Measurements from ENCODE around the gene CUL4A. TPM values are rescaled to one million over a fixed set of nuclear protein-coding genes. Genes with fewer than 3 reads are reported as not detected.
"Not testable (repeated sequence)": the region's sequence is repeated elsewhere in the genome, so short reads cannot be mapped to it uniquely, and the experiment has no call there.

Gene CUL4A
- polyA plus RNA-seq, 6 donors from 2014 or later = 28.9 to 43.7 (median 36.8) TPM

- not testable (repeated sequence) for ATAC-seq (ENCODE audit: low read depth in 2 of 2); H3K9me3 Mint-ChIP-seq
- peaks cover 18 to 32% of the 10 kb centered on the region in 2 donors for H3K36me3 Mint-ChIP-seq
Observed at GRCh38 chr13:113241623-113242022, 32.2 kb downstream of the CUL4A start.

GRCh38 chr13:113243847-113244246, 34.4 kb downstream of the CUL4A start:
- no peak for ATAC-seq (ENCODE audit: low read depth in 2 of 2)
- peaks cover 25 to 35% of the 10 kb centered on the region in 2 donors for H3K36me3 Mint-ChIP-seq

More at GRCh38 chr13:113241623-113242022, 32.2 kb downstream of the CUL4A start:
- not testable (repeated sequence) for H3K4me1 Mint-ChIP-seq, H3K27me3 Mint-ChIP-seq, DNase-seq, H3K4me3 Mint-ChIP-seq
- peak overlapping the region in 1 of 6 donors; percentile 19 for H3K27ac Mint-ChIP-seq

GRCh38 chr13:113245849-113246796, 36.7 kb downstream of the CUL4A start:
- Mint-ChIP-seq H3K36me3 (peaks cover 37 to 38% of the 10 kb centered on the region in 2 donors), H3K27me3 (no peaks in the 10 kb centered on the region), H3K9me3 (no peaks in the 10 kb centered on the region), H3K4me1 (no peaks in the 10 kb centered on the region), H3K4me3 (no peak overlapping the region), H3K27ac (no peak overlapping the region)
- ATAC-seq (ENCODE audit: low read depth in 2 of 2) (no peak), DNase-seq (no peak)

More at GRCh38 chr13:113243847-113244246, 34.4 kb downstream of the CUL4A start:
- no peak for DNase-seq
- H3K27ac Mint-ChIP-seq = no peak overlapping the region
- H3K9me3 Mint-ChIP-seq = no peaks in the 10 kb centered on the region
- no peaks in the 10 kb centered on the region for H3K4me1 Mint-ChIP-seq
- H3K4me3 Mint-ChIP-seq = no peak overlapping the region
- no peaks in the 10 kb centered on the region for H3K27me3 Mint-ChIP-seq

GRCh38 chr13:113252516-113253095, 43.2 kb downstream of the CUL4A start:
- peaks cover 0 to 6% (median 2%) of the 10 kb centered on the region in 3 donors for H3K4me1 Mint-ChIP-seq
- H3K9me3 Mint-ChIP-seq = no peaks in the 10 kb centered on the region
- peak overlapping the region in 1 of 6 donors; percentile 60 for H3K27ac Mint-ChIP-seq
- no peak for ATAC-seq (ENCODE audit: low read depth in 2 of 2)
- no peak overlapping the region for H3K4me3 Mint-ChIP-seq
- peaks cover 30 to 38% of the 10 kb centered on the region in 2 donors for H3K36me3 Mint-ChIP-seq
- H3K27me3 Mint-ChIP-seq = no peaks in the 10 kb centered on the region
- DNase-seq = no peak

GRCh38 chr13:113257908-113258307, 48.5 kb downstream of the CUL4A start:
- not testable (repeated sequence) for DNase-seq; H3K9me3 Mint-ChIP-seq; H3K4me1 Mint-ChIP-seq; ATAC-seq (ENCODE audit: low read depth in 2 of 2); H3K27ac Mint-ChIP-seq; H3K27me3 Mint-ChIP-seq
- peaks cover 11 to 38% of the 10 kb centered on the region in 2 donors for H3K36me3 Mint-ChIP-seq
- H3K4me3 Mint-ChIP-seq = peak overlapping the region in 1 of 8 donors; percentile 35

GRCh38 chr13:113258321-113259054, 49.1 kb downstream of the CUL4A start:
- H3K36me3 Mint-ChIP-seq = peaks cover 11 to 41% of the 10 kb centered on the region in 2 donors
- peaks cover 0 to 8% (median 0%) of the 10 kb centered on the region in 7 donors for H3K9me3 Mint-ChIP-seq
- ATAC-seq (ENCODE audit: low read depth in 2 of 2) (no peak), DNase-seq (no peak)
- H3K27me3 Mint-ChIP-seq = no peaks in the 10 kb centered on the region
- no peaks in the 10 kb centered on the region for H3K4me1 Mint-ChIP-seq
- H3K27ac Mint-ChIP-seq = peak overlapping the region in 1 of 6 donors; percentile 44
- H3K4me3 Mint-ChIP-seq = no peak overlapping the region

- DNase-seq = no peak
- no peak overlapping the region for H3K27ac Mint-ChIP-seq
- H3K4me3 Mint-ChIP-seq = no peak overlapping the region
- no peaks in the 10 kb centered on the region for H3K27me3 Mint-ChIP-seq
- H3K4me1 Mint-ChIP-seq = no peaks in the 10 kb centered on the region
- ATAC-seq (ENCODE audit: low read depth in 2 of 2) = no peak
- peaks cover 11 to 38% of the 10 kb centered on the region in 2 donors for H3K36me3 Mint-ChIP-seq
- peaks cover 0 to 8% (median 0%) of the 10 kb centered on the region in 7 donors for H3K9me3 Mint-ChIP-seq
Observed at GRCh38 chr13:113260996-113261395, 51.6 kb downstream of the CUL4A start.

- DNase-seq; H3K9me3 Mint-ChIP-seq; H3K27me3 Mint-ChIP-seq; H3K4me1 Mint-ChIP-seq; H3K27ac Mint-ChIP-seq; H3K4me3 Mint-ChIP-seq; ATAC-seq (ENCODE audit: low read depth in 2 of 2): not testable (repeated sequence)
- peaks cover 9 to 25% of the 10 kb centered on the region in 2 donors for H3K36me3 Mint-ChIP-seq
Observed at GRCh38 chr13:113263016-113263415, 53.6 kb downstream of the CUL4A start.

GRCh38 chr13:113267642-113268405, 58.4 kb downstream of the CUL4A start:
- Mint-ChIP-seq H3K27me3 (no peaks in the 10 kb centered on the region), H3K36me3 (peaks cover 0 to 12% of the 10 kb centered on the region in 2 donors), H3K27ac (peak overlapping the region in 3 of 6 donors; percentile 29 to 84 (median 44)), H3K9me3 (no peaks in the 10 kb centered on the region), H3K4me1 (peaks cover 0 to 10% (median 6%) of the 10 kb centered on the region in 3 donors), H3K4me3 (no peak overlapping the region)
- DNase-seq = no peak
- ATAC-seq (ENCODE audit: low read depth in 2 of 2) = no peak

GRCh38 chr13:113272031-113272430, 62.6 kb downstream of the CUL4A start:
- H3K4me3 Mint-ChIP-seq = no peak overlapping the region
- H3K4me1 Mint-ChIP-seq = peaks cover 4 to 10% (median 6%) of the 10 kb centered on the region in 3 donors
- no peak overlapping the region for H3K27ac Mint-ChIP-seq
- no peaks in the 10 kb centered on the region for H3K9me3 Mint-ChIP-seq
- H3K36me3 Mint-ChIP-seq = no peaks in the 10 kb centered on the region
- ATAC-seq (ENCODE audit: low read depth in 2 of 2) (no peak), DNase-seq (no peak)
- peaks cover 2 to 14% (median 5%) of the 10 kb centered on the region in 3 donors for H3K27me3 Mint-ChIP-seq

- Mint-ChIP-seq H3K4me1 (peaks cover 2 to 4% (median 4%) of the 10 kb centered on the region in 3 donors), H3K27me3 (peaks cover 4 to 14% (median 5%) of the 10 kb centered on the region in 3 donors), H3K9me3 (no peaks in the 10 kb centered on the region), H3K27ac (peak overlapping the region in 1 of 6 donors; percentile 52), H3K4me3 (no peak overlapping the region), H3K36me3 (no peaks in the 10 kb centered on the region)
- DNase-seq (no peak), ATAC-seq (ENCODE audit: low read depth in 2 of 2) (no peak)
Observed at GRCh38 chr13:113272701-113273181, 63.3 kb downstream of the CUL4A start.

GRCh38 chr13:113273321-113273720, 63.9 kb downstream of the CUL4A start:
- H3K4me3 Mint-ChIP-seq = no peak overlapping the region
- peak overlapping the region in 1 of 6 donors; percentile 5 for H3K27ac Mint-ChIP-seq
- peaks cover 0 to 4% (median 0%) of the 10 kb centered on the region in 3 donors for H3K4me1 Mint-ChIP-seq
- peaks cover 4 to 15% (median 5%) of the 10 kb centered on the region in 3 donors for H3K27me3 Mint-ChIP-seq
- H3K36me3 Mint-ChIP-seq = no peaks in the 10 kb centered on the region
- ATAC-seq (ENCODE audit: low read depth in 2 of 2) = no peak
- DNase-seq = no peak
- no peaks in the 10 kb centered on the region for H3K9me3 Mint-ChIP-seq

Measured in naive B cell (primary cell).